ENCODE results near the gene CTSH. TPM values are rescaled to one million over a fixed set of nuclear protein-coding genes. Genes with fewer than 3 reads are reported as not detected.

Gene CTSH
- total RNA-seq, 1 donor from 2014 or later: 6.4 TPM

DNA sequence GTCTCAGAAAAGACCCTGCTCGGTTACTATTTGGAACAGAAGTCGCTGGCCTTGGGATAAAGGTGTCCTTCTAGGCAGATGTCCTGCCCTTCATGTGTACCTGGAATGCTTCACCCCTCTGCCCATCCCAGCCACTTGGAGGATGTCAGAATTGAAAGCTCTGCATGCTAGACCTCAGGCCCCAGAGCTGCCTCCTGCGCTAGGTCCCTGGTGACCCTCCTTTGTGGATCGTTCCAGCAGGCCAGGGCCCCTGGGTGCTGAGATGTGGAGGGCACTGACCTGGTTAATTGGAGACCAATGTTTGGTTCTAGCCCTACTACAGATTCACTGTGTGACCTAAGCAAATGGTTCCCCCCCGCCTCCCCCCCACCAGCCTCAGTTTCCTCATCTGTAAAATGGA, 2.7 kb upstream of the CTSH start:
- Mint-ChIP-seq H3K27me3 (ENCODE audit: unreplicated experiment) (peaks cover 48% of the 10 kb centered on the region), H3K36me3 (ENCODE audit: unreplicated experiment) (no peaks in the 10 kb centered on the region), H3K4me1 (ENCODE audit: unreplicated experiment) (peaks cover 2% of the 10 kb centered on the region), H3K4me3 (ENCODE audit: unreplicated experiment) (no peak overlapping the region), H3K9me3 (ENCODE audit: unreplicated experiment) (no peaks in the 10 kb centered on the region), H3K27ac (ENCODE audit: unreplicated experiment) (no peak overlapping the region)
- TF ChIP-seq, protein P1, sequence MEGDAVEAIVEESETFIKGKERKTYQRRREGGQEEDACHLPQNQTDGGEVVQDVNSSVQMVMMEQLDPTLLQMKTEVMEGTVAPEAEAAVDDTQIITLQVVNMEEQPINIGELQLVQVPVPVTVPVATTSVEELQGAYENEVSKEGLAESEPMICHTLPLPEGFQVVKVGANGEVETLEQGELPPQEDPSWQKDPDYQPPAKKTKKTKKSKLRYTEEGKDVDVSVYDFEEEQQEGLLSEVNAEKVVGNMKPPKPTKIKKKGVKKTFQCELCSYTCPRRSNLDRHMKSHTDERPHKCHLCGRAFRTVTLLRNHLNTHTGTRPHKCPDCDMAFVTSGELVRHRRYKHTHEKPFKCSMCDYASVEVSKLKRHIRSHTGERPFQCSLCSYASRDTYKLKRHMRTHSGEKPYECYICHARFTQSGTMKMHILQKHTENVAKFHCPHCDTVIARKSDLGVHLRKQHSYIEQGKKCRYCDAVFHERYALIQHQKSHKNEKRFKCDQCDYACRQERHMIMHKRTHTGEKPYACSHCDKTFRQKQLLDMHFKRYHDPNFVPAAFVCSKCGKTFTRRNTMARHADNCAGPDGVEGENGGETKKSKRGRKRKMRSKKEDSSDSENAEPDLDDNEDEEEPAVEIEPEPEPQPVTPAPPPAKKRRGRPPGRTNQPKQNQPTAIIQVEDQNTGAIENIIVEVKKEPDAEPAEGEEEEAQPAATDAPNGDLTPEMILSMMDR (IDR thresholded peaks at IDR 0.05): no peak
- no peak for DNase-seq (ENCODE audit: extremely low spot score, unreplicated experiment)

DNA sequence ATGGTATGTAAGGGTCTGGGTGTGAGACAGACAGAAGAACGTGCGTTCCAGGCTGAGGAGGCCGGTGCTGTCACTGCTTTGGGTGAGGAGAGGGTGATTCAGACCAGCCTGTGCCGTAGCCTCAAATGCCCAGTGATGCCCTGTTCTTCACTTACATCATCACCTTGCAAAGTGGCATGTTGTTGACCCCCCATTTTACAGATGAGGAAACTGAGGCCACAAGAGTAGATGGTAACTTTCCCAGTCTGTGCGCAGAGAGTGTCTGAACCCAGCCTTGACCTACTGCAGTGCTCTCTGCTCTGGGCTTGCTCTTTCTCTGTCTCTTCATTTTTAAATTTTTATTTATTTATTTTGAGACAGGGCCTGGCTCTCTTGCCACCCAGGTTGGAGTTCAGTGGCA, 1.6 kb upstream of the CTSH start:
- Mint-ChIP-seq H3K4me3 (ENCODE audit: unreplicated experiment) (no peak overlapping the region), H3K4me1 (ENCODE audit: unreplicated experiment) (peaks cover 2% of the 10 kb centered on the region), H3K36me3 (ENCODE audit: unreplicated experiment) (no peaks in the 10 kb centered on the region), H3K27ac (ENCODE audit: unreplicated experiment) (no peak overlapping the region), H3K27me3 (ENCODE audit: unreplicated experiment) (peaks cover 46% of the 10 kb centered on the region), H3K9me3 (ENCODE audit: unreplicated experiment) (no peaks in the 10 kb centered on the region)
- DNase-seq (ENCODE audit: extremely low spot score, unreplicated experiment): no peak
- TF ChIP-seq, protein P1 (IDR thresholded peaks at IDR 0.05): no peak

DNA sequence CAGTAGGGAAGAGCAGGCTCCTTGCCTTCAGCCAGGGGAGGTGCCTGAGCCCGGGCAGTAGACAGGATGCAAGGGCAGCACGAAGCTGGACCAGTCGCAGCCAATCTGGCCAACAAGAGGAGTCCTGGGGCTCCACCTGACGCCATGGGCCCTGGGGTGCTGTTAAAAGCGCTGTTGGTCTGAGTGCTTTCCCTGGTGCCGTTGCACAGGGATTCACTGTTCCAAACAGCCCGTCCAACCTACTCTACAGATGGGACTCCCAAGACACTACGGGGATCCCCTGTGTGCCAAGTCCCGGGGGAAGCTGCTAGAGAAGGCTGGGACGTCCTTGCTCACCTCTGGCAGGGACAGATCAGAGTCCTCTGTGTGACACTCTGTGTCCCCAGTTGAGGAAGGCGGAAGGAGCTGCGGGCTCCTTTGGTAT, 632 bp downstream of the CTSH start:
- peaks cover 2% of the 10 kb centered on the region for H3K4me1 Mint-ChIP-seq (ENCODE audit: unreplicated experiment)

DNA sequence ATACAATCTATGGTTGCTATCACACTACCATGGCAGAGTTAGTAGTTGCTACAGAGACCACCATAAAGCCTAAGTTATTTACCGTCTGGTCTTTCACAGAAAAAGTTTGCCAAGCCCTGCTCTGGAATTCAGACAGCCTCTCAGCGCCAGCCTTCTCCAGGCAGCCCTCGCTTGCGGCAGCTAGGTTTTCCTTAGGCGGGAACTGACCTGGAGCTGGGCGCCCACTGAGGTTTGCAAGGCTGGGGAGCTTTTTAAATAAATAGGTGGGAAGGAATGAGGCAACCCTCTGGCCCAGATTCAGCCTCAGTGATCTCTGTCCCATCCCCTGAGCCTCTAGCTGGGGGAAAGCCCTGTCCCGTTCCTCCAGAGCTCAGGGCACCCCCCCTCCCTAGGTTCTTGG, 1.2 kb downstream of the CTSH start:
- Mint-ChIP-seq H3K27ac (ENCODE audit: unreplicated experiment) (no peak overlapping the region), H3K4me1 (ENCODE audit: unreplicated experiment) (peaks cover 2% of the 10 kb centered on the region), H3K27me3 (ENCODE audit: unreplicated experiment) (peaks cover 35% of the 10 kb centered on the region), H3K36me3 (ENCODE audit: unreplicated experiment) (no peaks in the 10 kb centered on the region), H3K9me3 (ENCODE audit: unreplicated experiment) (no peaks in the 10 kb centered on the region), H3K4me3 (ENCODE audit: unreplicated experiment) (no peak overlapping the region)
- TF ChIP-seq, protein P1 (IDR thresholded peaks at IDR 0.05): no peak
- DNase-seq (ENCODE audit: extremely low spot score, unreplicated experiment): no peak

More for the DNA sequence above, 632 bp downstream of the CTSH start:
- H3K36me3 Mint-ChIP-seq (ENCODE audit: unreplicated experiment): no peaks in the 10 kb centered on the region
- TF ChIP-seq, protein P1 (IDR thresholded peaks at IDR 0.05): no peak
- H3K27me3 Mint-ChIP-seq (ENCODE audit: unreplicated experiment): peaks cover 35% of the 10 kb centered on the region
- H3K27ac Mint-ChIP-seq (ENCODE audit: unreplicated experiment): no peak overlapping the region
- DNase-seq (ENCODE audit: extremely low spot score, unreplicated experiment): no peak
- no peaks in the 10 kb centered on the region for H3K9me3 Mint-ChIP-seq (ENCODE audit: unreplicated experiment)
- H3K4me3 Mint-ChIP-seq (ENCODE audit: unreplicated experiment): peak overlapping the region; percentile 62

DNA sequence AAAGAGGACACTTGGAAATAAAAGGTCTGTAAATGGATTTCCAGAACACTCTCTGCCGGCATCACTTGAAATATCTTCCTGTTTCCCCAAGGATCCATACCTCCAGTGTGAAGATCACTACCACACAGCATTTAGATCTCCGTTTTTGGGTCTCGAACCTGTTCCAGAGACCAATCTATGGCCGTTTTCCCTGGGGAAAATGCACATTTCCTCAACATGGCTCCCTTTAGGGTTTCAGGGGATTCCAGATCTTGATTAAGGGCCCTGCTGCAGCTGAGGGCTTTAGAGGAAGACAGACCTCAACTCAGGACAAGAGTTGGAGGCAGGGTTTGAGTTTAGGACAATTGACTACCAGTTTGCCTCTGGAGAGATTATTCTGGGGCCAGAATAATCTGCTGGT, 2.1 kb downstream of the CTSH start:
- Mint-ChIP-seq H3K4me3 (ENCODE audit: unreplicated experiment) (no peak overlapping the region), H3K36me3 (ENCODE audit: unreplicated experiment) (no peaks in the 10 kb centered on the region), H3K9me3 (ENCODE audit: unreplicated experiment) (no peaks in the 10 kb centered on the region), H3K4me1 (ENCODE audit: unreplicated experiment) (peaks cover 2% of the 10 kb centered on the region), H3K27ac (ENCODE audit: unreplicated experiment) (no peak overlapping the region), H3K27me3 (ENCODE audit: unreplicated experiment) (peaks cover 35% of the 10 kb centered on the region)
- TF ChIP-seq, protein P1 (IDR thresholded peaks at IDR 0.05): no peak
- no peak for DNase-seq (ENCODE audit: extremely low spot score, unreplicated experiment)
